ENCODE measurements around the gene CROCC.

DNA sequence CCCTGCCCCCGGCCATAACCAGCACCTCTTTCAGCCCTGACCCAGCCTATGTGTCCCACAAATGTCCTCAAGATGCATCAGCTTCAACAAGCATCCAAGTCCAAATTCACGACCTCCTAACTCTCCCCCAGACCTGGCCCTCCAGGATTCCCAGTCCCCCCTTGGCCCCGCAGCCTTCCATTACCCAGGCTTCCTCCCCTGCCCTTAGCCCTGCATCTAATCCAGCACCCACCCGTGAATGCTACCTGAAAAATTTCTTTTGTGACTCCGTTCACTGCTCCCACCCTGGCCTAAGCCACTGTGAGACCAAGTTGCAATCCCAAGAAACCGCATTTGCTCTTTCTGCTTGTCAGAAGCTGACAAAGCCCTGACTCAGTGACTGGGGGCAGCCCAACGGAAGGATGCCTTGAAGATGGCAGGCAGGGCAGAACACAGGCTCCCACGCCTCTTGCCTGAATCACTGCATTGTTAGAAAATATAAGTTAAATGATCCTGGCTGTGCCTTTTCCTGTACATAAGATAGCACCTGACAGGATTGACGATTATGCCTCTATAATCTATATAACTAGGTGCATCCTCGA is 59.6 kb downstream of the CROCC start:
- TF ChIP-seq POLR2A (IDR thresholded peaks at IDR 0.05; ENCODE audit: low read length), result no peak
- TF ChIP-seq GATA1 (IDR thresholded peaks at IDR 0.05; ENCODE audit: low read depth, low read length), result no peak

Data from erythroblast (primary cell).